ENCODE measurements around the gene ABCA1.

Gene ABCA1

GRCh38 chr9:104869811-104870210 lies 58.1 kb downstream of the ABCA1 start:
- H3K79me2 ChIP-seq = no peaks in the 10 kb centered on the region
- H3K9ac ChIP-seq = no peak overlapping the region
- H3K4me1 ChIP-seq = peaks cover 27% of the 10 kb centered on the region
- H2AFZ ChIP-seq = no peak overlapping the region
- peak overlapping the region; percentile 91 for H3K27ac ChIP-seq
- H3K36me3 ChIP-seq (ENCODE audit: control insufficient read depth, insufficient read depth, low read length) = no peaks in the 10 kb centered on the region
- no peak overlapping the region for H3K4me3 ChIP-seq (ENCODE audit: low read depth, low read length)
- no peaks in the 10 kb centered on the region for H3K9me3 ChIP-seq (ENCODE audit: control insufficient read depth, low read length)
- no peak for TF ChIP-seq CTCF (IDR thresholded peaks at IDR 0.05)
- no peaks in the 10 kb centered on the region for H3K27me3 ChIP-seq (ENCODE audit: control insufficient read depth, insufficient read depth, low read length)
- H3K4me2 ChIP-seq (ENCODE audit: low read length) = no peak overlapping the region

DNA sequence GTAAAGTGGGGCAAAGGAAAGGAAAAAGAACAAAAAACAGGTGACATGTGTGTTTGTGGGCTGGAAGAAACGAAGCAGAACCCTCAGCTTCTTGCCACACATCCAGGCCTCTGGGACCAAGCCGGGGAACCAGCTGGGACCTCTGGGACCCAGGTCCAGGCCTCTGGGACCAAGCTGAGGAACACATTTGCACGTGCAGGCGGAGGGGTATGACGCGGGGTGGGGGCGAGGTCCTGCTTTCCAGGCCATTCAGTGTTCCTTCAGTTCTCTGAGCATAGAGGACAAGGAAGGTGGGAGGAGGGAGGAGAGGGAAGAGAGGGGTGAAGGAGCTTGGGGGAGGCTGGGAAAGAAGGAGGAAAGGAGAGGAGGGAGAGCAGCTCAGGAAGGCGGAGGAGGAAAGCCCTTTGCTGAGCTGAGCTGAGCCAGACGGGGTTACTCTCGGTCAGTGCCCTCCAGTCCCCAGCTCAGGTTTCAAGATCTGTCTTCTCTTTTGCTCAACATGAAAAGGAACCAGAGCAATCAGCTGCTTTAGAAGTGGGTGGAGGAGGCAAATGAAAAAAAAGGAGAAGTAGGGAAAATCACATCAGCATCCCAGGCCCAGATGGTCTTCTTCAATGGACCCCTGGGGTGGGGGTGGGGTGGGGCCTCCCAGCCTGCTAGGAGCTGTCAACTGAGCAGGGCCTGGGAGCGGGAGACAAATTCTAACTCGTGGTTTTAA lies 59.1 kb downstream of the ABCA1 start:
- H3K36me3 ChIP-seq (ENCODE audit: control insufficient read depth, insufficient read depth, low read length) = no peaks in the 10 kb centered on the region
- peak overlapping the region; percentile 91 for H3K27ac ChIP-seq
- TF ChIP-seq CTCF (IDR thresholded peaks at IDR 0.05) = no peak
- no peaks in the 10 kb centered on the region for H3K9me3 ChIP-seq (ENCODE audit: control insufficient read depth, low read length)
- H3K79me2 ChIP-seq = no peaks in the 10 kb centered on the region
- peak overlapping the region; percentile 39 for H3K4me2 ChIP-seq (ENCODE audit: low read length)
- no peaks in the 10 kb centered on the region for H3K27me3 ChIP-seq (ENCODE audit: control insufficient read depth, insufficient read depth, low read length)
- no peak overlapping the region for H3K9ac ChIP-seq
- H3K4me1 ChIP-seq = peaks cover 27% of the 10 kb centered on the region
- no peak overlapping the region for H3K4me3 ChIP-seq (ENCODE audit: low read depth, low read length)
- peak overlapping the region; percentile 31 for H2AFZ ChIP-seq

- no peak for TF ChIP-seq CTCF (IDR thresholded peaks at IDR 0.05)
- H3K4me1 ChIP-seq = peaks cover 23% of the 10 kb centered on the region
- H3K27me3 ChIP-seq (ENCODE audit: control insufficient read depth, insufficient read depth, low read length) = no peaks in the 10 kb centered on the region
- peak overlapping the region; percentile 31 for H2AFZ ChIP-seq
- no peaks in the 10 kb centered on the region for H3K9me3 ChIP-seq (ENCODE audit: control insufficient read depth, low read length)
- H3K27ac ChIP-seq = peak overlapping the region; percentile 91
- H3K4me3 ChIP-seq (ENCODE audit: low read depth, low read length) = no peak overlapping the region
- no peak overlapping the region for H3K9ac ChIP-seq
- no peaks in the 10 kb centered on the region for H3K36me3 ChIP-seq (ENCODE audit: control insufficient read depth, insufficient read depth, low read length)
- H3K79me2 ChIP-seq = no peaks in the 10 kb centered on the region
- peak overlapping the region; percentile 39 for H3K4me2 ChIP-seq (ENCODE audit: low read length)
Observed at GRCh38 chr9:104868303-104868686, 59.7 kb downstream of the ABCA1 start.

GRCh38 chr9:104866191-104866590 lies 61.8 kb downstream of the ABCA1 start:
- H3K4me1 ChIP-seq = peaks cover 22% of the 10 kb centered on the region
- no peak overlapping the region for H2AFZ ChIP-seq
- no peaks in the 10 kb centered on the region for H3K9me3 ChIP-seq (ENCODE audit: control insufficient read depth, low read length)
- H3K4me2 ChIP-seq (ENCODE audit: low read length) = no peak overlapping the region
- TF ChIP-seq CTCF (IDR thresholded peaks at IDR 0.05) = no peak
- H3K79me2 ChIP-seq = no peaks in the 10 kb centered on the region
- no peaks in the 10 kb centered on the region for H3K27me3 ChIP-seq (ENCODE audit: control insufficient read depth, insufficient read depth, low read length)
- no peak overlapping the region for H3K4me3 ChIP-seq (ENCODE audit: low read depth, low read length)
- H3K27ac ChIP-seq = no peak overlapping the region
- H3K36me3 ChIP-seq (ENCODE audit: control insufficient read depth, insufficient read depth, low read length) = no peaks in the 10 kb centered on the region
- no peak overlapping the region for H3K9ac ChIP-seq

- TF ChIP-seq CTCF (IDR thresholded peaks at IDR 0.05) = no peak
- no peaks in the 10 kb centered on the region for H3K27me3 ChIP-seq (ENCODE audit: control insufficient read depth, insufficient read depth, low read length)
- no peaks in the 10 kb centered on the region for H3K9me3 ChIP-seq (ENCODE audit: control insufficient read depth, low read length)
- peaks cover 16% of the 10 kb centered on the region for H3K4me1 ChIP-seq
- H3K9ac ChIP-seq = no peak overlapping the region
- H3K36me3 ChIP-seq (ENCODE audit: control insufficient read depth, insufficient read depth, low read length) = no peaks in the 10 kb centered on the region
- no peak overlapping the region for H3K4me2 ChIP-seq (ENCODE audit: low read length)
- no peak overlapping the region for H3K4me3 ChIP-seq (ENCODE audit: low read depth, low read length)
- no peak overlapping the region for H2AFZ ChIP-seq
- H3K79me2 ChIP-seq = no peaks in the 10 kb centered on the region
- no peak overlapping the region for H3K27ac ChIP-seq
Observed at GRCh38 chr9:104864675-104865104, 63.3 kb downstream of the ABCA1 start.
